HEK293 (cell line): Measurements from ENCODE around the gene DYNLT2.

Experiments used
- CTCF ChIA-PET: fragments of 350-600 bp; formaldehyde crosslinking; extraction: SDS; loops from one replicate; lab custom pipeline; 2021; ENCODE audit warnings: antibody characterized with exemption; lab: Yijun Ruan, JAX
- POLR2A ChIA-PET: fragments of 300-600 bp; formaldehyde crosslinking; extraction: SDS; loops from one replicate; lab custom pipeline; 2020; ENCODE audit warnings: antibody characterized with exemption, inconsistent platforms; lab: Yijun Ruan, JAX
- H3K27ac ChIP-seq: fragments of 200-500 bp; sonication (Bioruptor generic); 2 replicates; pipeline ENCODE4 v1.5.1; 2014; ENCODE audit warnings: low read depth, low read length, control low read depth, inconsistent platforms; ENCODE audit errors: extremely low read depth
- H3K36me3 ChIP-seq, 2 experiments: fragments of 200-500 bp in 1 of 2; sonication (Bioruptor generic) in 1 of 2; 1 replicate in 1 of 2; 2 replicates in 1 of 2; pipeline ENCODE4 v1.5.1; 2014 to 2017; ENCODE audit warnings: inconsistent platforms in 2 of 2, low read length in 2 of 2; ENCODE audit not compliant: control insufficient read depth in 2 of 2, insufficient read depth in 1 of 2
- H3K4me1 ChIP-seq: fragments of 200-500 bp; sonication (Bioruptor generic); 2 replicates; pipeline ENCODE4 v1.5.1; 2014; ENCODE audit warnings: mild to moderate bottlenecking, low read length, inconsistent platforms; ENCODE audit not compliant: control insufficient read depth, insufficient read depth
- H3K4me3 ChIP-seq: 2 replicates; pipeline ENCODE4 v1.5.1; 2011; ENCODE audit warnings: low read depth, mild to moderate bottlenecking, control low read depth, low read length, moderate library complexity
- H3K9me3 ChIP-seq: fragments of 200-500 bp; sonication (Bioruptor generic); 2 replicates; pipeline ENCODE4 v1.5.1; 2014; ENCODE audit warnings: low read depth, low read length, inconsistent platforms; ENCODE audit not compliant: control insufficient read depth, insufficient read depth
- EGR2 ChIP-seq: fragments of 450-650 bp; formaldehyde crosslinking; IDR thresholded peaks from 2 replicates; pipeline ENCODE4 v1.5.1; 2016; ENCODE audit warnings: low read depth, missing biosample characterization, missing genetic modification characterization
- GFI1B ChIP-seq: fragments of 450-650 bp; formaldehyde crosslinking; IDR thresholded peaks from 2 replicates; pipeline ENCODE4 v1.5.1; 2016; ENCODE audit warnings: missing biosample characterization, missing genetic modification characterization
- KLF8 ChIP-seq: fragments of 450-650 bp; formaldehyde crosslinking; IDR thresholded peaks from 2 replicates; pipeline ENCODE4 v1.5.1; 2016; ENCODE audit warnings: missing biosample characterization, missing genetic modification characterization
- SCRT1 ChIP-seq: fragments of 450-650 bp; formaldehyde crosslinking; IDR thresholded peaks from 2 replicates; pipeline ENCODE4 v1.5.1; 2016; ENCODE audit warnings: missing biosample characterization, missing genetic modification characterization, borderline replicate concordance
- ZBTB48 ChIP-seq: fragments of 450-650 bp; formaldehyde crosslinking; IDR thresholded peaks from 2 replicates; pipeline ENCODE4 v1.5.1; 2016; ENCODE audit warnings: missing biosample characterization, missing genetic modification characterization
- ZBTB8A ChIP-seq: fragments of 450-650 bp; formaldehyde crosslinking; IDR thresholded peaks from 2 replicates; pipeline ENCODE4 v1.5.1; 2016; ENCODE audit warnings: missing biosample characterization, missing genetic modification characterization
- ZNF394 ChIP-seq: fragments of 450-650 bp; formaldehyde crosslinking; IDR thresholded peaks from 2 replicates; pipeline ENCODE4 v1.5.1; 2016; ENCODE audit warnings: missing biosample characterization, missing genetic modification characterization, mild to moderate bottlenecking, moderate library complexity, borderline replicate concordance
- ZNF514 ChIP-seq: fragments of 450-650 bp; formaldehyde crosslinking; IDR thresholded peaks from 2 replicates; pipeline ENCODE4 v1.5.1; 2016; ENCODE audit warnings: missing biosample characterization, missing genetic modification characterization
- ZNF530 ChIP-seq: fragments of 450-650 bp; formaldehyde crosslinking; IDR thresholded peaks from 2 replicates; pipeline ENCODE4 v1.5.1; 2016; ENCODE audit warnings: low read depth, missing biosample characterization, missing genetic modification characterization
- ZNF549 ChIP-seq: fragments of 450-650 bp; IDR thresholded peaks from 2 replicates; pipeline ENCODE4 v1.5.1; 2018; ENCODE audit warnings: missing biosample characterization, missing genetic modification characterization, mild to moderate bottlenecking, inconsistent platforms, moderate library complexity
- ZNF664 ChIP-seq: fragments of 450-650 bp; formaldehyde crosslinking; IDR thresholded peaks from 2 replicates; pipeline ENCODE4 v1.5.1; 2016; ENCODE audit warnings: missing biosample characterization, missing genetic modification characterization
- ZNF707 ChIP-seq: fragments of 450-650 bp; formaldehyde crosslinking; IDR thresholded peaks from 2 replicates; pipeline ENCODE4 v1.5.1; 2016; ENCODE audit warnings: missing biosample characterization, missing genetic modification characterization
- TF ChIP-seq, protein P1 (sequence below): fragments of 450-650 bp; formaldehyde crosslinking; IDR thresholded peaks from 2 replicates; pipeline ENCODE4 v1.5.1; 2016; ENCODE audit warnings: missing biosample characterization, missing genetic modification characterization
- TF ChIP-seq, protein P2 (sequence below): fragments of 450-650 bp; formaldehyde crosslinking; IDR thresholded peaks from 2 replicates; pipeline ENCODE4 v1.5.1; 2016; ENCODE audit warnings: missing biosample characterization, missing genetic modification characterization

DYNLT2 gene

DNA sequence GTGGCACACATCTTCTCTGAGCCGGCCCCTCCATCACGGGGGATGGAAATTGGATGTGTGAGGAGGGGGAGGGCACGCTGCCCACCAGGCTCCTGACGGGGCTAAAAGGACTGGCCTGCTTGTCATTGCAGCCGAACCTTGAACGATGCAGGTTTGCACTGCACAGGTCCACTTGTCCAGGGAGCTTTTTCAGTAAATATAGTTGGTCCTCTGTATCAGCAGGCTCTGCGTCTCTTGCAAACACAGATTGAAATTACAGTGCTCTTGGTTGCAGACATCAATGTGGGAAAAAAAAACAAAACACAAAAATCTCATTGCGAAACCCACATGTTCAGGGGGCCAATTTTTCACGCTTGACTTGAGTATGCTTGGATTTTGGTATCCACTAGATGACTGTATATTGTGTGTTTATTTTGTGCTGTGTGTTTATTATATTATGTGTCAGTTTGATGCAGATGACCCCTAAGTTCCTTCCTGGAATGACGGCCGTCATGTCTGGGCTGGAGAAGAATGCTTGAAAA, 29.3 kb upstream of the DYNLT2 start:
- no peak overlapping the region for H3K4me3 ChIP-seq
- TF ChIP-seq ZBTB48 (tag by site-specific recombination), result peak; percentile 45; the same call in 1 of the 2 replicates
- TF ChIP-seq ZNF549 (tag by site-specific recombination), result no peak
- TF ChIP-seq ZNF514 (tag by site-specific recombination), result no peak
- TF ChIP-seq, all 188 proteins: peak for 1
- H3K4me1 ChIP-seq, result peaks cover 2% of the 10 kb centered on the region; the same call in 1 of the 2 replicates
- ChIA-PET POLR2A (no interaction called here), CTCF (interaction anchor here (1.2 kb wide), 1 partner anchor 9 kb away, joined by 6 read pairs; no protein-coding TSS in a partner anchor)
- no peak overlapping the region for H3K27ac ChIP-seq
- no peaks in the 10 kb centered on the region for H3K9me3 ChIP-seq
- H3K36me3 ChIP-seq, result peaks cover 3 to 66% of the 10 kb centered on the region in 2 experiments; a peak in 2 of 3 replicates

DNA sequence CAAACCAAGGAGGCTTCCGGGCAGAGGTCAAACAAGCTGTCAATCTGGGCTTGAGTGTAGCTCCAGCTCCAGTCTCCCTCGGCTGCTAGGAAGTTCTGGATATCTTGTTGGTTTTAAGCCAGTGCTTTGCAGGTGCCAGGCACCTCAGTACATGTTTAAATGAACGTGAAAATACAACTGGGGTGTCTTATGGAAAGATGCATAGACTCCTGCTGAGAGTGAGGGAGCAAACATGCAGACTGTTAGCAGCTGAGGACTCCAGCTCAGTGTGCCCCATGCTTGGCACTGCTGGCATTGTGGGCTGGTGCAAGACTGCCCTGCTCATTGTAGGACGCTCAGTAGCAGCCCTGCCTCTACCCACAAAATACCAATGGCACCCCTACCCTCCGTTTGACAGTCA, 28.5 kb upstream of the DYNLT2 start:
- H3K36me3 ChIP-seq, result peaks cover 3 to 68% of the 10 kb centered on the region in 2 experiments; a peak in 2 of 3 replicates
- ChIA-PET CTCF (no interaction called here), POLR2A (no interaction called here)
- no peaks in the 10 kb centered on the region for H3K9me3 ChIP-seq
- H3K4me3 ChIP-seq, result no peak overlapping the region
- H3K27ac ChIP-seq, result no peak overlapping the region
- TF ChIP-seq ZNF394 (tag by site-specific recombination), result no peak
- TF ChIP-seq SCRT1, result no peak
- TF ChIP-seq, protein P1, sequence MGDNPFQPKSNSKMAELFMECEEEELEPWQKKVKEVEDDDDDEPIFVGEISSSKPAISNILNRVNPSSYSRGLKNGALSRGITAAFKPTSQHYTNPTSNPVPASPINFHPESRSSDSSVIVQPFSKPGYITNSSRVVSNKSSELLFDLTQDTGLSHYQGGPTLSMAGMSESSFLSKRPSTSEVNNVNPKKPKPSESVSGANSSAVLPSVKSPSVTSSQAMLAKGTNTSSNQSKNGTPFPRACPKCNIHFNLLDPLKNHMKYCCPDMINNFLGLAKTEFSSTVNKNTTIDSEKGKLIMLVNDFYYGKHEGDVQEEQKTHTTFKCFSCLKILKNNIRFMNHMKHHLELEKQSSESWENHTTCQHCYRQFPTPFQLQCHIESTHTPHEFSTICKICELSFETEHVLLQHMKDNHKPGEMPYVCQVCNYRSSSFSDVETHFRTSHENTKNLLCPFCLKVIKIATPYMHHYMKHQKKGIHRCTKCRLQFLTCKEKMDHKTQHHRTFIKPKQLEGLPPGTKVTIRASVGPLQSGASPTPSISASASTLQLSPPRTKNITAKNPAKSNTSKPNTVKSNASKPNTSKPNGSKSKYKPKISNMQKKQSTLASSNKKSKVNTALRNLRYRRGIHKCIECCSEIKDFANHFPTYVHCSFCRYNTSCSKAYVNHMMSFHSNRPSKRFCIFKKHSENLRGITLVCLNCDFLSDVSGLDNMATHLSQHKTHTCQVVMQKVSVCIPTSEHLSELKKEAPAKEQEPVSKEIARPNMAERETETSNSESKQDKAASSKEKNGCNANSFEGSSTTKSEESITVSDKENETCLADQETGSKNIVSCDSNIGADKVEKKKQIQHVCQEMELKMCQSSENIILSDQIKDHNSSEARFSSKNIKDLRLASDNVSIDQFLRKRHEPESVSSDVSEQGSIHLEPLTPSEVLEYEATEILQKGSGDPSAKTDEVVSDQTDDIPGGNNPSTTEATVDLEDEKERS (tag by site-specific recombination), result no peak
- peaks cover 2% of the 10 kb centered on the region; the same call in 1 of the 2 replicates for H3K4me1 ChIP-seq

DNA sequence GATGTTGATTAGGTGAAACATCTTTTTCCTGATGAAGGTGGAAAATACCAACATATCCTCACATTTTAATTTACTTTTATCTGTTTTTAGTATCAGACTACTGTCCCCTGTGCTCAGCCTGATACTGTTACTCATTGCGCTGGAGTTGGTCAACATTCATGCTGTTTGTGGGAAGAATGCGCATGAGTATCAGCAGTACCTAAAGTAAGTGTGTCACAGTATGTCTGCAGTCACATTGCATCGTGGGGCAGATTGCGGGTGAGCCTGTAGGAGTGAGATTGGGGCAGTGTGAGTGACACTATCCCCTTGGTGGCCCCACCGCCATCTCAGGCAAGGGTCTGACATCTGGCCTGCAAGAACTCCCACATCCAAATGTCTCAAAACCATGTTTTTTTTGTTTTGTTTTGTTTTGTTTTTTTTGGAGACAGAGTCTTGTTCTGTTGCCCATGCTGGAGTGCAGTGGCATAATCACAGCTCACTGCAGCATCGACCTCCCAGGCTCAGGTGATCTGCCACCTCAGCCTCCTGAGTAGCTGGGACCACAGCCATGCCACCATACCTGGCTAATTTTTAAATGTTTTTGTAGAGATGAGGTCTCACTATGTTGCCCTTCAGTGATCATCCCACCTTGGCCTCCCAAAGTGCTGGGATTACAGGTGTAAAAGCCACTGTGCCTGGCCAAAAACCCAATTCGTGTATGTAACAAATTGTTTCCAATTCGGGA, 27.9 kb upstream of the DYNLT2 start:
- peaks cover 3 to 68% of the 10 kb centered on the region in 2 experiments; a peak in 2 of 3 replicates for H3K36me3 ChIP-seq
- CTCF ChIA-PET, result no interaction called here
- H3K4me3 ChIP-seq, result no peak overlapping the region
- TF ChIP-seq ZNF664, result no peak
- no peak for TF ChIP-seq KLF8 (tag by site-specific recombination)
- no peak for TF ChIP-seq ZNF707
- TF ChIP-seq GFI1B (tag by site-specific recombination), result no peak
- TF ChIP-seq EGR2 (tag by site-specific recombination), result no peak
- TF ChIP-seq ZBTB8A (tag by site-specific recombination), result no peak
- no peak for TF ChIP-seq ZNF530 (tag by site-specific recombination)
- TF ChIP-seq, protein P2, sequence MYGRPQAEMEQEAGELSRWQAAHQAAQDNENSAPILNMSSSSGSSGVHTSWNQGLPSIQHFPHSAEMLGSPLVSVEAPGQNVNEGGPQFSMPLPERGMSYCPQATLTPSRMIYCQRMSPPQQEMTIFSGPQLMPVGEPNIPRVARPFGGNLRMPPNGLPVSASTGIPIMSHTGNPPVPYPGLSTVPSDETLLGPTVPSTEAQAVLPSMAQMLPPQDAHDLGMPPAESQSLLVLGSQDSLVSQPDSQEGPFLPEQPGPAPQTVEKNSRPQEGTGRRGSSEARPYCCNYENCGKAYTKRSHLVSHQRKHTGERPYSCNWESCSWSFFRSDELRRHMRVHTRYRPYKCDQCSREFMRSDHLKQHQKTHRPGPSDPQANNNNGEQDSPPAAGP (tag by site-specific recombination), result no peak
- no peak overlapping the region for H3K27ac ChIP-seq
- H3K4me1 ChIP-seq, result peaks cover 2% of the 10 kb centered on the region; the same call in 1 of the 2 replicates
- POLR2A ChIA-PET, result no interaction called here
- no peaks in the 10 kb centered on the region for H3K9me3 ChIP-seq
